ENCODE measurements around the gene UPB1.

Gene UPB1

GRCh38 chr22:24494528-24495364 lies at the start of gene UPB1:
Gene UPB1 (plus strand): TSS chr22:24495332. CDS start chr22:24495404, 72 bp downstream.
- no peak for DNase-seq (ENCODE audit: low spot score)

DNA sequence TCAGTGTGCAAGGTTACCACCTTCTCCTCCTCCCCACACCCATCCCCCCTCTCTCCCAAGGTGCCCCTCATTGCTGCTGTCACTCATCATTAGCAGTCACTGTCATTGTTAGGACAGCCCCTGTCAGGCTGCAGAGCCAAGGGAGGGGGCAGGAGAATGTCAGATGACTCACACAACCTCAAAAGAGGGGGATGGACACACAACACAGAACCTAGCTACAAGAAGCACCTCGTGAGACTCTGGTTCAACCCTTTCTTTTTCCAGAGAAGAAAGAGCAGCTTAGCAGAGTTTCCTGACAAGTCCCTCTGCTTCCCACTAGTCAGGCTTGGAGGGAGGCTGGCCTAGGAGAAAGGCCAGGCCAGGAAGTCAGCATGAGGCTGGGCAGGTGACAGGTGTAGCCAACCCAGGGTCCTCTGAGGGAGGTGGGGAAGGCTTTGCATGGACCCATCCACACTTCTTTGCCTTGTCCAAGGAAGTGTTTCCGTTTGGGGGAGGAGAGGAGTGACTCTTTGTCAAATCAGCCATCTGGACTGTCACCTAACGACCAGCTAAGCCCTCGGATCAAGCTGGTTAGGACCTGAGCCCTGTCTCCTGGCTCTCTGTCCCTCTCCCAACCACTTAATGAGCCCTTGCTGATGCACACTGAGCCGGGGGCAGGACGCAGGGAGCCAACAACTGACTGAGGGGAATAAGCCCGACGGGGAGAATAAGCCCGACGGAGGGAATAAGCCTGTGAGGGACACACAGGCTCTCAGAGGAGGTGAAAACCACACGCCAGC lies 49.5 kb upstream of the UPB1 start:
- DNase-seq (ENCODE audit: low spot score) = no peak

GRCh38 chr22:24446260-24446611 lies 48.9 kb upstream of the UPB1 start:
- no peak for DNase-seq (ENCODE audit: low spot score)

DNA sequence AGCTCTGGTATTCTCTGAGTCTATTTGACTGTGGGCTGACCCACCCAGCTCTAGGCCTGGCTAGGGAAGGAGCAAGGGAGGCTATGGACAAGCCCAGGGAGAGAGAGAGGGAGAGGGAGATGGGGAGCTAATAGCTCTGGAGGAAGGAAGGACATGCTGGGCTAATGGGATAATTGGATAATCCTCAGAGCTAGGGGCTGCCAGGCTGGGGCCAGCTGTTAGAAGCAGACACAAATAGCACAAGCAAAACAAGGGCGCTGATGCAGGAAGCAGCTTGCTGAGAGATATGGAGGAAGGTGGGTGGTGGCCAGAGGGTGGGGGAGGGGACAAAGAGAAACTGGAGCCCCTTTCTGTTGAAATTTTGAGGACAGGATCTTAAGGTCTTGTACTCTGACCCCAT lies 44.5 kb upstream of the UPB1 start:
- no peak for DNase-seq (ENCODE audit: low spot score)

- no peak for DNase-seq (ENCODE audit: low spot score)
These were observed 44.0 kb upstream of the UPB1 start for GRCh38 chr22:24451162-24451561.

- DNase-seq (ENCODE audit: low spot score) = no peak
These were observed 41.3 kb upstream of the UPB1 start for GRCh38 chr22:24453853-24454252.

DNA sequence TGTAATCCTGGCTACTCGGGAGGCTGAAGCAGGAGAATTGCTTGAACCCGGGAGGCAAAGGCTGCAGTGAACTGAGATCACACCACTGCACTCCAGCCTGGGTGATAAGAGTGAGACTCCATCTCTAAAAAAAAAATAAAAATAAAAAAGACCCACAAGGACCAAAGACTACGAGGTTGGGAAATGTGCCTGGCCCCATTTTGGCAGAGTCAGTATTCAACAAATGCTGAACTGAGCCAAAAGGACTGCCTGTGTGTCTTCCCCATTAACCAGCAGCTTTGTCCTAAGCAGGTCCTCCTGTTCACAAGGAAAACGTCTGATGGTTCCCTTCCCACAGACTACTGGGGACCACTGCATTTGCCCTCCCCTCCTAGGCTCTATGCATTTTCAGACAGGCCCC lies 40.1 kb upstream of the UPB1 start:
- no peak for DNase-seq (ENCODE audit: low spot score)

GRCh38 chr22:24455751-24456426 lies 39.2 kb upstream of the UPB1 start:
- no peak for DNase-seq (ENCODE audit: low spot score)

DNA sequence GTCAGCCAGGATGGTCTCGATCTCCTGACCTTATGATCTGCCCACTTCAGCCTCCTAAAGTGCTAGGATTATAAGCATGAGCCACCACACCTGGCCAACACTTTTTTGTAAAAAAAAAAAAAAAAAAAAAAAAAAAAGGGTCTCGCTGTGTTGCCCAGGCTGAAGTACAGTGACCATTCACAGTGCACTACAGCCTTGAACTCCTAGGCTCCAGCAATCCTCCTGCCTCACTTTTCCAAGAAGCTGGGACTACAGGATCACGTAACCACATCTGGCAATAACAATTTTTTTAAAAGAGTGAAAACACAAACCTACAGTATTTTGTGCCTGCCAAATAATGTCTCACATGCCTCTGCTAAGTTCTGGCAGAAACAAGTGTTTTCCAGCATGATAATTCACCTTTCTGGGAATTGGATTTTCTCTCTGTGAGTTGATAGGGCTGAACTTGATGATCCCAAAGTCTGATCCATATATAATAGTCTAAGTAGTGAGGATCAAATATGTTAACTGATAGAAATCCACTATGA lies 37.2 kb upstream of the UPB1 start:
- no peak for DNase-seq (ENCODE audit: low spot score)

DNA sequence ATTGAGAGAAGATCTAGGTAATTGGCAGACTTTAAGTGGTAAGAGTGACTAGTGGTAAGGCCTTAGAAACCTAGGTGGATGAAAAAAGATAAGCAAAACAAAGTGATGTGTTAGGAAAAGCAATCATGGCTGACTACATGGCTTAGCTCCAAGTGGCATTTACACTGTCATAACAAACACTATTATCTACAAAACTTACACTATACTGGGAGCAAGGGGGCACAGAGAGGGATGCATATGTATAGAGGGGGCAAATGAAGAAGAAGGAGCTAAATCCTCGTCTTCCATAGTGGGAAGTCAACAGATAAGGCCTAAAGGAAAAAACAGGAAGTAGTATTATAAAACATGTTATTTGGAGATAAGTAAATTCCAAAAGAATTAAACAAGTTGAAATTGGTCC lies 35.2 kb upstream of the UPB1 start:
- no peak for DNase-seq (ENCODE audit: low spot score)

- DNase-seq (ENCODE audit: low spot score) = no peak
These were observed 34.6 kb upstream of the UPB1 start for GRCh38 chr22:24460418-24461089.

GRCh38 chr22:24463071-24463760 lies 31.9 kb upstream of the UPB1 start:
- DNase-seq (ENCODE audit: low spot score) = peak; percentile 38

- no peak for DNase-seq (ENCODE audit: low spot score)
These were observed 29.6 kb upstream of the UPB1 start for GRCh38 chr22:24465566-24465965.

- no peak for DNase-seq (ENCODE audit: low spot score)
These were observed 29.2 kb upstream of the UPB1 start for GRCh38 chr22:24465975-24466374.

DNA sequence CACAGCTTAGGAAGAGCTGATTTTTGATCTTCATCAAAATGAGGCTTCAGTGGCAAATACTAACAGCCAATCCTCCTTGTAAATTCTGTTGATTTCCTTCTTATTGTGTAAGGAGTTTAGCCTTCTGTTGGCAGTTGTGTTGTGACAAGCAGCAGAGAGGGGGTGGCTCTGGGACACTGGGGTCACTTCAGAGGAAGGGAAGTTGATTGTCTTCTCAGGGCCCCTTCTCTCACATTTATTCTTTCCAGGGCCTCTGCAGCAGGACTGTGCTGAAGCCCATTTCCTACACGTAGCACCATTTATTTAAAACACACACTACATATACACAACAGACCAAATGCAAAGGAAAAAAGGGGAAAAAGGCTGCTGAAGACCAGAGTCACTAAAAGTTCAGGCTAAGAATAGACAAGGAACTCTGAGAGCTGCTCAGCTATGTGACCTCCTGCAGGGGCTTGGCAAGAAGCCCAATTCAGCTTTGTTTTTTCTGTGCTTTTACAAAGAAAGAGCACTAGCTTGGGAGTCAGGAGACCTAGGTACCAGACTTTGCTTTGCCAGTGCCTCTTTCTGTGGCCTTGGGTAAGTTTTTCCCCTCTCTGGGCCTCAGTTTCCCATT lies 28.3 kb upstream of the UPB1 start:
- no peak for DNase-seq (ENCODE audit: low spot score)

DNA sequence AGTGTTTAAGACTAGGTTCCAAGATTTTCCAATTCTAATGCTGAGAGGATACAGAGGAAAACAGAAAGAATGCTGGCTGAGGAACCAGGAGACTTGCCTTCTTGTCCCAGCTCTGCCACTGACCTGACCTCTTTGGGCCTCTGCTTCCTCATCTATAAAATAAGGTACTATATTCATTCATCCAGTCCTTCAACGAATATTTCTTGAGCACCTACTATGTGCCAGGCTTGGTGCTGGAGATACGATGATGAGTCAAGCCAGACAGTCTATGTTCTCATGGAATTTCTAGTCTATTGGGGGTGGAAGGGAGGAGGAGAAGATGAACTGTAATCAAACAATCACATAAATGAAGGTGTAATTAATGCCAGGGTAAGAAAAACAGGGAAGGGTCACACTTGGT lies 27.8 kb upstream of the UPB1 start:
- no peak for DNase-seq (ENCODE audit: low spot score)

GRCh38 chr22:24471570-24471969 lies 23.6 kb upstream of the UPB1 start:
- DNase-seq (ENCODE audit: low spot score) = no peak

DNA sequence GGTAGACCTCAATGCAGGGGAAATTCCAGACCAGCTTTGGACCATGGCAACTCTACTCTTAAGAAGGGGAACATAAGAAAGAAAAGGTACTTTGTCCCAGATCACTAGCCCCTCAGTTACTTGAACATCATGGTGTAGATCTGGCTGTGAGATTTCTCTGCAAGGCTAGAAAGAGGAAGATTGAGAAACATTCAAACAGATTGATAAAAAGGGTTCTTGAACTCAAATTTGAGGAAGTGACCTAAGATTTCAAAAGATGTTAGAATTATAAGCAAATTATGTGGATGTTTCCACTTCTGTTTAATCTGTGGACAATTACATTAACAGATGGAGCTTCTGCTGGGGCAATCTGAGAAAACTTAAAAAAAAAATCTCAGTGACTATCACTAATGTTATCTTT lies 21.8 kb upstream of the UPB1 start:
- no peak for DNase-seq (ENCODE audit: low spot score)

GRCh38 chr22:24474221-24474620 lies 20.9 kb upstream of the UPB1 start:
- no peak for DNase-seq (ENCODE audit: low spot score)

- DNase-seq (ENCODE audit: low spot score) = no peak
These were observed 20.4 kb upstream of the UPB1 start for GRCh38 chr22:24474649-24475255.

DNA sequence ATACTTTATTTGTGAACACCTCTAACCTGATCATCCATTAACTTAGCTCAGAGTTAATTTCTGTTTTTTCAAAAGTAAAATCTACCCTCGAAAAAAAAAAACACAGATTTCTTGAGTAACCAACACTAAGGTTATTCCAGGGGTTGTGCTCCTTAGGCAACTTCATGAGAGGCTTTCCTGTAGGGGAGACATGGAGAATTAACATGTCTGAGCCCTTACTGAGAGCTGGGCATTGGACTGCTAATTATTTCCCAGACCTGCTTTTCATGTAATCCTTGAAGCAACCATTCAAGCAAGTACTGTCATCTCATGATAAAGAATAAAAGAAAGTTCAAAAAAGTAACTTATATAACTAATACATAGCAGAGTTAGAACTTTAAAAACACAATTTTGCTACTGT lies 13.5 kb upstream of the UPB1 start:
- no peak for DNase-seq (ENCODE audit: low spot score)
